Activated CD4-positive, alpha-beta T cell treated with anti-CD3 and anti-CD28 coated beads, Interleukin-2, amount 50 U/mL, for 48 hours (primary cell): Measurements from ENCODE around the gene CKAP5.
"Not testable (repeated sequence)": the region's sequence is repeated elsewhere in the genome, so short reads cannot be mapped to it uniquely, and the experiment has no call there.

Experiments used
- DNase-seq, 2 experiments: peaks; one replicate each; pipeline ENCODE4 v3.0.0-alpha.2; 2020

CKAP5 gene

GRCh38 chr11:46850829-46851380, 4.8 kb upstream of the CKAP5 start:
- no peak for DNase-seq

DNA sequence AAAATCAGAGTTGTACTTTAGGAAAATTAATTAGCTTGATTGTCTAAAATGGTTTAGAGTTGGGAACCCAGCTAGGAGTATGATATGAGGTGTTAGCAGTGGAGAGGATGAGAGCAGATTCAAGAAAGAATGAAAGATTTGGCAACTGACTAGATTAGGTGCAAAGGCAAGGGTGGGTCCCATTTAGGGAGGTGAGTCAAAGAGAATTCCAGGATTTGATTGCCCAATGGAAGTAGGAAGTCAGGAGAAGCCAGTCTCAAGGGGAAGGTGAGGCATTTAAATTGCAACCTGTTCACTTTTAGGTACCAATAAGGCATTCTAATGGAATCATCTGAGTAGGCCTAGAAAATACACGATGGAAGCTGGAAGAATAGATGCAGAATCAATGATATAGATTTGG, 3.6 kb upstream of the CKAP5 start:
- no peak for DNase-seq

DNA sequence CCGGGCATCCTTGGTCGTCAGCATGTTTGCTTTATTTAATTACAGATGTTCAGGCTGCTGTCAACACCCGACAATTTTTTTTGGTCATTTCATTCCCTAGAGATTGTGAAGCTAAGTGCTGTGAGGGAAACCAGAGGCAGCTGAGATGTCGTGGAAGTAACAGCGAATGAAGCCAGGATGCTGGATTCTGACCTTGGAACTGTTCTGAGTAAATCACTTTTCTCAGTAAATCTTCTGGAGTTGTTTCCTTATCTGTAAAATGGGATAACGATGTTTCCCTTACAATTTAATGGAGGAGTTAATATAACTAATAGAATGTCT, 390 bp upstream of the CKAP5 start:
- no peak for DNase-seq

- DNase-seq = no peak
Observed at GRCh38 chr11:46845440-46845739, 690 bp downstream of the CKAP5 start.

- no peak for DNase-seq
Observed at GRCh38 chr11:46840116-46840515, 6.0 kb downstream of the CKAP5 start.

DNA sequence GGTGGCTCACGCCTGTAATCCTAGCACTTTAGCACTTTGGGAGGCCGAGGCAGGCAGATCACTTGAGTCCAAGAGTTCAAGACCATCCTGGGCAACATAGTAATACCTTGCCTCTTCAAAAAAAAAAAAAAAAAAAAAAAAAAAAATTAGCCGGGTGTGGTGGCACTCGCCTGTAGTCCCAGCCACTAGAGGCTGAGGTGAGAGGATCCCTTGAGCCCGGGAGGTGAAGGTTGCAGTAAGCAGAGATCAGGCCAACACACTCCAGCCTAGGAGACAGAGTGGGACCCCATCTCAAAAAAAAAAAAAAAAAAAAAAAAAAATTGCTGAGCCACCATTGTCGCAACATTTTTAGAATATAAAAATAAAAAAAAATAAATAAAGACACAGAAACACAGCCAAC, 7.6 kb downstream of the CKAP5 start:
- no peak for DNase-seq

- DNase-seq = no peak
Observed at GRCh38 chr11:46837860-46838259, 8.2 kb downstream of the CKAP5 start.

DNA sequence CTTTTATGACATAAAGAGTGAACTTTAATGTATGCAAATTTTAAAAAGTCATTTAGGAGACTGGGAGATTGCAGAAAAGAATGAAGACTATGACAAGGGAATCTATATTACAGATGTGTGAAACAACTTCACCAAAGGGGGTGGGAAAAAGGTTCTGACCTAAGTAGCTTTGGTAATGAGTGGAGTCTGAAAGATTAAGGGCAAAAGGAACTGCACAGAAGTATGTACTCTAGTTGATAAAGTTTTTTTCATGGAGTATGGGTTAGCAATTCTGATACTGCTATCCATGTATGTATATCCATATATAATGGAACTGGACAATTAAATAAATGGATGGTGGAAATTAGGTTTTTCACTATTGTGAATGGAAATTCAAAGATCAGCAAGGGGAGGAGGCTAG, 9.2 kb downstream of the CKAP5 start:
- no peak for DNase-seq

DNA sequence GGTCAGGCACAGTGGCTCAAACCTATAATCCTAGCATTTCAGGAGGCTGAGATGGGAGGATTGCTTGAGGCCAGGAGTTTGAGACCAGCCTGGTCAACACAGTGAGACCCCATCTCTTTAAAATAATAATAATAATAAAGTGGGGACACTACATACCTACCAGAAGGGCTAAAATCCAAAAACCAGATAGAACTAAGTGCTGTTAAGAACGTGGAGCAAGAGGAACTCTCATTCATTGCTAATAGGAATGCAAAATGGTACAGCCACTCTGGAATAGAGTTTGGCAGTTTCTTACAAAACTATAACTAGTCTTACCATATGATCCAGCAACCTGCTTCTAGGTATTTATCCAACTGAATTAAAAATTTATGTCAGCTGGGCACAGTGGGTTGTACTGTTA, 9.6 kb downstream of the CKAP5 start:
- DNase-seq = no peak

DNA sequence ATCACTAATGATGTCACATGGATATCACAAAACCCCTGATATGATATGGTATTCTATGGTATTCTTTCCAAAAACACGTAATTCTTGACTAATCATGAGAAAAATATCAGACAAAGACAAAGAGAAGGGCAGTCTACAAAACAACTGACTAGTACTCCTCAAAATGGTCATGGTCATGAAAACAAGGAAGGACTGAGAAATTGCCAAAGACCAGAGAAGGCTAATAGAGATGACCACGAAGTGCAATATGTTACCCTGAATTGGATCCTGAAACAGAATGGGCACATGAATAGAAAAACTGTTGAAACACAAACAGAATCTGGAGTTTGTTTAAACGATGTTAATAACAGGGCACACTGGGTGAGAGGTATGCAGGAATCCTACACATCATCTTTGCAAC, 10.2 kb downstream of the CKAP5 start:
- DNase-seq = no peak

DNA sequence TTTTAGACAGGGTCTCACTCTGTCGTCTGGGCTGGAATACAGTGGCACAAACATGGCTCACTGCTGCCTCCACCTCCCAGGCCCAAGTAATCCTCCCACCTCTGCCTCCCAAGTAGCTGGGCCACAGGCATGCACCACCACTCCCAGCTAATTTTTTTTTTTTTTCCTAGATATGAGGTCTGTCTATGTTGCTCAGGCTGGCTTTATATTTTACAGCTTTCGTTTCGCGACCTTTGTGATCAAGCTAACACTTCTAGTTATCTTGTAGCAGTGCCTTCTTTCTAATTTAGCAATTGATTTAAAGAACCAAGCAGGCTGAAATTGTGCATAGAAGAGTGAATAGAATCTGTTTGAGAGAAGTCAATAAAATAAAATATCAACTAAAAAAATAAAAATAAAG, 11.3 kb downstream of the CKAP5 start:
- no peak for DNase-seq

- no peak for DNase-seq
Observed at GRCh38 chr11:46832511-46833214, 13.4 kb downstream of the CKAP5 start.

GRCh38 chr11:46827995-46828394, 18.1 kb downstream of the CKAP5 start:
- no peak for DNase-seq

- DNase-seq = peak; percentile 70 to 75
Observed at GRCh38 chr11:46826310-46827044, 19.6 kb downstream of the CKAP5 start.

- DNase-seq = no peak
Observed at GRCh38 chr11:46808799-46809431, 37.2 kb downstream of the CKAP5 start.

DNA sequence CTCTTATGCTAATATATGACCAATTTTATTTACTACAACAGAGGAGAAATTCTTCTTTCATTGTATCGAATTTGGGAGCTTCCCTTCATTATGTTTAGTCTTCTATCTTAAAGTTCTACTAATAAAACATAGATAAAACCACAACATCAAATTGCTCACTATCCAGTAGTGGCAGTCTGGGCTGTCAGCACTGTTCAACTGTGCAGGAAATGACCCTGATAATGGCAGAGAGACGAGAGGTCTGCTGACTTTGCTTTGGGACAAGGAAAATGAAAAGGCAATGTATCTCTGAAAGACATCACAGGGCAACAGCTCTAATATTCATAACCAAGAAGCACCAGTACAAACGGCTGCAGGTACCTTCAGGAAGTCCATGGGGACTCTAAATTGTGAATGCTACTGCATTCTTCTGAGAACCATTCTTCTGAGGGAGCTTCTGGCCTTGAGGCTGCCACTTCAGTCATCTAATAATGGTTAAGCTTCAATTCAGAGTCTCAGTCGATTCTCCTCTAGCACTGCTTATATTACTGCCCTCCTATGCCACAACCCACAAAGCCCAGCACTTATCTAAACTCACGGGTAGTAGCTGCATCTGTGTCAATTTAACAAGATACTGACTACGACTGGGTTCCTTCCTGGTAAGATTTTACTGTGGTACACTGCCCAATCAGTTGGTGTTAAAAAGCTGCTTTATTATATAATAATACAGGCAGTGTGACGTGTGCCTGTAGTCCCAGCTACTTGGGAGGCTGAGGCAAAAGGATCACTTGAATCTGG, 44.2 kb downstream of the CKAP5 start:
- DNase-seq = no peak

DNA sequence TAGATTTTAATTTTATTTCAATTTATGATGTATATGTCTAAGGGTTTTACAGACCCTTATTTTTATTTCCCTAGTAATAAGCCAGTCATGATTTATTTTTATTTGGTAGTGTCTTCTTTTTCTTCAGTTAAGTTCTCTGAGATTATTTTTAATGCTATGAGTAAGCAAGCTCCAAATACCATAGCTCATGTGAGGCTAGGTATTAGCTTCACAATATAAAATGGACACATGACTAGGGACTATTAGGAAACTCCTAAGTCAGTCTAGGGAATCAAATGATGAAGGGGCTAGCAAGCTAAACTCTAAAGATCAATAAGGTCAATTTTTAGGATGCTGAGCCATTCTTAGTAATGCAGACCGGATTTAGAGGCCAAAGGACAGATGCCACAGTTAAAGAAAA, 45.9 kb downstream of the CKAP5 start:
- DNase-seq = no peak

GRCh38 chr11:46799725-46800124, 46.4 kb downstream of the CKAP5 start:
- not testable (repeated sequence) for DNase-seq

GRCh38 chr11:46778416-46778815, 67.7 kb downstream of the CKAP5 start:
- no peak for DNase-seq

DNA sequence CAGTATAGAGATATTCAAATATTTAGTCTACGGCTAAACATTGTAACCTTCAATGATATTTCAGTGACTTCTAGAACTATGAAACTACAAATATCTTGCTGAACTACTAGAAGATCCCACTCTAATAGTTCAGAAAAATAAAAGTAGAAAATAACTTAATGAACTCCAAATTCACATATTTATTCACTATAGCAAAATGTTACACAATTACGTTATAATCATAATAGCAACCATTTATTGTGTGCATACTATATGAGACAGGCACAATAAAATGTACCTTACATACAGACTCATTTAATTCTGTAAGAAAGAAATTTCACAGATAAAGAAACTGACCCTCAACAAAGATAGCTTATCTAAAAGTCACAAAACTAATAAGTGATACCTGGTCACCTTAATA, 69.2 kb downstream of the CKAP5 start:
- DNase-seq = no peak

- DNase-seq = no peak
Observed at GRCh38 chr11:46769636-46770221, 76.4 kb downstream of the CKAP5 start.

DNA sequence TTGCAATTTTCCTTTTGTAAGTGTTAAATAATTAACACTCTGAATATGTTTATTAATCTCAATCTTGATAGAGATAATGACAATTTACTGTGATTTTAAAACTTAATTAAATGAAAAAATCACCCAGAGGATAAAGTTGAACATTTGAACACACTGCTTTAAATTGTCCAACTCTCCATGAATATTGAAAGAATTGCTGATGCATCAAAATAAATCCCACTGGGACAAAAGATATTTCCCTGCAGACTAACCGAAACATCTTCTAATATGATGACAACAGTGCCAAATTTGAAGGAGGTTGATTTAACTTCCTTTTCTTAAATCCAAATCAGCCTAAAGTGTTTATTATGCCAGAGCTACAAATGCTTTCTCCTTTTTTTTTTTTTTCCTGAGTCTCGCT, 79.4 kb downstream of the CKAP5 start:
- no peak for DNase-seq

- no peak for DNase-seq
Observed at GRCh38 chr11:46762248-46762647, 83.8 kb downstream of the CKAP5 start.
